Measurements from ENCODE around the gene IQCB1. TPM values are rescaled to one million over a fixed set of nuclear protein-coding genes. Genes with fewer than 3 reads are reported as not detected.

The IQCB1 gene
- total and polyA plus RNA-seq, 2 of the 8 experiments (the other 6 are each of a cell fraction or from before 2014, with no cell fraction given), result 21.7 to 31.2 TPM

DNA sequence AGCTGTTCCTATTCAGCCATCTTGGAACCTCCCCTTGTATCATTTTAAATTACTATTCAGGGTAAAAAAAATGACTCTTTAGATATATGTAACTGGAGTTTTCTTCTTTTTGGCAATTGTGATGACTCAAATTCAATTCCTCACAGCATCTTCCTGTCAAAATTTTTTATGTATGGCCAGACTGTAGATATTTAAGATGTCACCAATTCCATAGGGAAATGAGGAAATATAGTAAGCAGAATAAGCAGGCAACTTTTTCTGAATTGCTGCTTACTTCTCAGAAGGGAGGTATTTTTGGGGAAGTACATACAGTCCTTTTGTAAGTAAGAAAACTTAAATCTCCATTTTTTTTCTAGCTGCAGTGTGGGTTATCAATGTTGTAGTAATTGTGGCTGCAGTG lies 28.9 kb upstream of the IQCB1 start:
- Histone ChIP-seq H3K18ac (ENCODE audit: extremely low read depth, low read length) (no peak overlapping the region), H2BK5ac (ENCODE audit: low read depth, low read length) (no peak overlapping the region), H3K23ac (ENCODE audit: insufficient read length) (no peak overlapping the region), H3K4me3 (ENCODE audit: extremely low read depth in 1 of 4, insufficient read depth in 2 of 4, low read depth in 3 of 4, low read length in 4 of 4) (no peak overlapping the region), H3K9me3 (ENCODE audit: insufficient read depth in 2 of 2, low read depth in 1 of 2, low read length in 1 of 2) (peaks cover 10 to 18% of the 10 kb centered on the region in 2 experiments), H2BK15ac (ENCODE audit: low read length) (no peak overlapping the region), H3K14ac (ENCODE audit: insufficient read length) (no peak overlapping the region), H4K8ac (ENCODE audit: extremely low read depth, insufficient read depth, low read length) (no peak overlapping the region), H3K4ac (replicated peaks; ENCODE audit: insufficient read length, low read depth, low read length) (no peak overlapping the region), H3K4me1 (replicated peaks in 1 of 4; ENCODE audit: control insufficient read depth in 3 of 4, insufficient read depth in 4 of 4, low read length in 3 of 4) (no peaks in the 10 kb centered on the region), H2BK12ac (ENCODE audit: low read depth, low read length) (no peak overlapping the region), H3K9ac (replicated peaks in 1 of 4; ENCODE audit: extremely low read depth in 1 of 4, low read depth in 3 of 4, low read length in 3 of 4) (no peak overlapping the region), H2BK120ac (replicated peaks; ENCODE audit: low read depth, low read length) (no peak overlapping the region), H3K27me3 (replicated peaks in 1 of 4; ENCODE audit: control insufficient read depth in 3 of 4, extremely low read depth in 1 of 4, insufficient read depth in 3 of 4, low read length in 3 of 4) (no peaks in the 10 kb centered on the region), H4K5ac (ENCODE audit: insufficient read length, low read depth, low read length) (no peak overlapping the region), H3K79me1 (ENCODE audit: low read depth, low read length) (no peaks in the 10 kb centered on the region), H3K79me2 (ENCODE audit: control insufficient read depth in 1 of 2, insufficient read depth in 2 of 2, low read length in 2 of 2) (no peaks in the 10 kb centered on the region), H3K23me2 (ENCODE audit: low read depth, low read length) (no peaks in the 10 kb centered on the region), H3K27ac (ENCODE audit: low read depth, low read length) (no peak overlapping the region), H2AK5ac (ENCODE audit: low read depth, low read length) (no peak overlapping the region), H4K91ac (replicated peaks; ENCODE audit: insufficient read length, low read length) (no peak overlapping the region), H4K20me1 (replicated peaks in 1 of 2; ENCODE audit: control insufficient read depth in 1 of 2, insufficient read depth in 2 of 2, low read length in 2 of 2) (no peaks in the 10 kb centered on the region), H2BK20ac (ENCODE audit: low read length) (no peak overlapping the region), H3K4me2 (ENCODE audit: insufficient read depth in 1 of 2, low read depth in 2 of 2, low read length in 2 of 2) (no peak overlapping the region), H3K56ac (replicated peaks; ENCODE audit: insufficient read length, low read depth, low read length) (no peak overlapping the region), H2AFZ (ENCODE audit: low read length) (no peak overlapping the region), H3K36me3 (ENCODE audit: control insufficient read depth in 2 of 4, insufficient read depth in 4 of 4, low read length in 3 of 4) (peaks cover 0 to 3% (median 0%) of the 10 kb centered on the region in 4 experiments; a peak in 1 of 8 replicates)
- DNase-seq (ENCODE audit: low read depth in 1 of 2, low spot score in 2 of 2) (no peak), FAIRE-seq (no peak)
- ChIA-PET CTCF (ENCODE audit: partially characterized antibody) (interaction anchor here (2.8 kb wide), 1 partner anchor 132 kb away, joined by 7 read pairs; no protein-coding TSS in a partner anchor), POLR2A (ENCODE audit: partially characterized antibody) (no interaction called here)
- TF ChIP-seq TBP (IDR thresholded peaks at IDR 0.05; ENCODE audit: low read depth, low read length) (no peak), MAX (IDR thresholded peaks at IDR 0.05) (no peak), ASH2L (IDR thresholded peaks at IDR 0.05; ENCODE audit: low read length) (no peak), EZH2 (IDR thresholded peaks at IDR 0.05; ENCODE audit: low read depth, low read length, severe bottlenecking) (no peak), YY1 (IDR thresholded peaks at IDR 0.05; ENCODE audit: low read depth, low read length) (no peak), BCL11A (IDR thresholded peaks at IDR 0.05; ENCODE audit: low read depth in 2 of 2, low read length in 2 of 2) (no peak), RAD21 (IDR thresholded peaks at IDR 0.05 in 1 of 2, conservative IDR thresholded peaks at IDR 0.05 in 1 of 2; ENCODE audit: low read depth in 2 of 2, low read length in 2 of 2) (no peak), RBBP5 (IDR thresholded peaks at IDR 0.05; ENCODE audit: borderline replicate concordance, low read depth, low read length) (no peak), RNF2 (IDR thresholded peaks at IDR 0.05; ENCODE audit: borderline replicate concordance, low read depth, low read length, missing control alignments, poor library complexity, severe bottlenecking) (no peak), EP300 (IDR thresholded peaks at IDR 0.05; ENCODE audit: borderline replicate concordance in 1 of 2, low read depth in 2 of 2, low read length in 2 of 2) (no peak), CTBP2 (IDR thresholded peaks at IDR 0.05; ENCODE audit: borderline replicate concordance, insufficient read depth, insufficient read length, low read length) (no peak), EGR1 (IDR thresholded peaks at IDR 0.05; ENCODE audit: borderline replicate concordance, low read depth, low read length) (no peak), SP2 (IDR thresholded peaks at IDR 0.05; ENCODE audit: low read length) (no peak)
